GM21390 (cell line): ENCODE data around the gene FAM163A.
"Not testable (repeated sequence)": the region's sequence is repeated elsewhere in the genome, so short reads cannot be mapped to it uniquely, and the experiment has no call there.

Experiments used
- ATAC-seq: cut with Tn5 transposase; IDR thresholded peaks from one replicate; pipeline ENCODE4 v1.9.1; 2021; ENCODE audit not compliant: unreplicated experiment

FAM163A gene

DNA sequence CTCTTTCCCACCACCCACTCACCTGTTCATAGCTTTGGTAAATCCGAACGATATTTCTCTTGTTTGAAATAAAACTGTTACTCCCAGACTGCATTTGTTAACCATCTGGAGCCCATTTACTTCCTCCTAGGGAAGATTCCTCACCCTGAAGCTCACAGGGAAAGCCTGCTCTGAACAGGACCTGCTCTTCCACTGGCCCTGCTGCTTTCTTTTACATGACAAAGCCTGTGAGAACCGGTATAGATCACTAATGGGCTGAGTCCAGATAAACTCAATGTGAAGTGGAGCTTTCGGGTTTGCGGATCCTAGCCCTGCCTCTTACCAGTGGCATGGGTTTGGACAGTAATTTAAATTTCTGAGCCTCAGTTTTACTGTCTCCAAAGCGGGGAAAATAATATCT is 45.2 kb downstream of the FAM163A start:
- no peak for ATAC-seq

- no peak for ATAC-seq
Observed at GRCh38 chr1:179793281-179793680, 50.2 kb downstream of the FAM163A start.

DNA sequence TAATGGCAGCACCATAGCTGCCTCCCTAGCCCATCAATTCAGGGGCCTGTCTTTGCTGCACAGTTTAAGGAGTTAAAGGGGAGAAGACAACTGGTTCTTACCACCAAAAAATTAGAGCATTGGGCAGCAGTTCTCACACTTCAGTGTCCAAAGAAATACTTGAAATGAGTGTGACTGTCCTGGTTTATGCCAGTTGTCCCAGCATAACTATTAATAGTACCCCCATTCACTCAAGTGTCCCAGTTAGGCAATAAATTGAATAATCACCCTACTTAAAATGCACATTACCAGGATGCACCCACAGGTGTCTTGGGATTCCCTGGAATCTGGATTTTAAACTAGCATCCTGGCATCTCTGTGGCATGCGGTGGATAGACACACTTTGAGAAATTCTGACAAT is 51.1 kb downstream of the FAM163A start:
- ATAC-seq, result no peak

- no peak for ATAC-seq
Observed at GRCh38 chr1:179794669-179795068, 51.6 kb downstream of the FAM163A start.

DNA sequence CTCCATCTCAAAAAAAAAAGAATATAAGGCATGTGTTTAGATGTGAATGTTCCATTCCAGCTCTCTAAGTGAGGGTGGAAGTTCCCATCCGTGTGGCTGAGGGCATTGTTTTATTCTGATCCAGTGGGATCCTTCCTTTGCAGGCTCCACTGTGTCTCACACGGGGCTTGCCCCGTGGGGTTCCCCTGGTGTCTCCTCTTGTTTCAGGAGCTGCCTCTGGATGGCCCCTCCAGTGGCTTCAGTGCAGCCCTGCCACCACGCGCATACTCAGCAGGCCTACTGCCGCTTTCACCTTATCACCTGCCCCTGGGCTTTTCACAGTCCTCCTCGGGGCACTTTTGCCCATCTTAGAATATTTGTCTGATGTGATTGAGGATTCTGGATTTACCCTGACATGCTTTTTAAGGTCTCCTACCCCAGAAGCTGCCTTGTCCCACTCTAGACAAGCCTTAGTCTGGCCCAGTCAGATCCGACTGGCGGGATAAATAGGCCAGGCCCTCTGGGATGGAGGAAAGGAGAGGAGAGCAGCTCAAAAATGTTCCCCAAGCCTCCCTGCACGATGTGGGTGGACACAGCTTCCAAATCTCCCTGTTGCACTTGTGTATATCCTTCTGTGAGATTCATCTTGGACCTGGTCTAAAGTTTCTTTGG is 55.2 kb downstream of the FAM163A start:
- ATAC-seq, result no peak

GRCh38 chr1:179798864-179799516 is 55.9 kb downstream of the FAM163A start:
- no peak for ATAC-seq

GRCh38 chr1:179800481-179800880 is 57.4 kb downstream of the FAM163A start:
- ATAC-seq, result no peak

- ATAC-seq, result no peak
Observed at GRCh38 chr1:179803104-179803503, 60.0 kb downstream of the FAM163A start.

- ATAC-seq, result no peak
Observed at GRCh38 chr1:179803918-179804317, 60.8 kb downstream of the FAM163A start.

DNA sequence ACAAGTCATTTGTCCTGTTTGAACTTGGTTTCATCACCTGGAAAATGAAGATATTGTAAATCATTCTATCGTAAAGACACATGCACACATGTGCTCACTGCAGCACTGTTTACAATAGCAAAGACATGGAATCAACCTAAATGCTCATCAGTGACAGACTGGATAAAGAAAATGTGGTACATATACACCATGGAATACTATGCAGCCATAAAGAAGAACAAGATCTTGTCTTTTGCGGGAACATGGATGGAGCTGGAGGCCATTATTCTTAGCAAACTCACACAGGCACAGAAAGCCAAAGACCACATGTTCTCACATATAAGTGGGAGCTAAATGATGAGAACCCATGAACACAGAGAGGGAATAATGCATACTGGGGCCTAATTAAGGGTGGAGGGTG is 61.3 kb downstream of the FAM163A start:
- ATAC-seq, result not testable (repeated sequence)

GRCh38 chr1:179805291-179806195 is 62.5 kb downstream of the FAM163A start:
- no peak for ATAC-seq

DNA sequence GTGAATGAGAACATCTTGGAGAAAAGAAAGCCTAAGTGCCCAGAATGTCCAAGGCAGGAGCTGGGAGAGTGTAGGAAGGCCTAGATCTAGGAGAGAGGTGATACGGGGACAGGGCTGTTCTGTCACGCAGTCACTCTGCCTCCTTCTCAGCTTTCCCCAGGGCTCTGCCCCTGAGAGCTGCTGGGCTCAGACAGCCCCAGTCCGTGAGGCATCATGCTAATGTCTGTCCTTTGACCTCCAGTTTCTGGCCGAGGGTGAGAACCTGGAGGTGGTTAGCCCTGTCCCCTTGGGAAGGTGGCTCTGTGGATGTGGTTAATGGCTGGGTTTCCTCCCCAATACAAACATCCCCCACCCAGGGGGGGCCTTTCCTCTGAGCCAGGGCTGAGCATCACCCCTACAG is 63.2 kb downstream of the FAM163A start:
- no peak for ATAC-seq

- no peak for ATAC-seq
Observed at GRCh38 chr1:179807291-179807690, 64.2 kb downstream of the FAM163A start.

DNA sequence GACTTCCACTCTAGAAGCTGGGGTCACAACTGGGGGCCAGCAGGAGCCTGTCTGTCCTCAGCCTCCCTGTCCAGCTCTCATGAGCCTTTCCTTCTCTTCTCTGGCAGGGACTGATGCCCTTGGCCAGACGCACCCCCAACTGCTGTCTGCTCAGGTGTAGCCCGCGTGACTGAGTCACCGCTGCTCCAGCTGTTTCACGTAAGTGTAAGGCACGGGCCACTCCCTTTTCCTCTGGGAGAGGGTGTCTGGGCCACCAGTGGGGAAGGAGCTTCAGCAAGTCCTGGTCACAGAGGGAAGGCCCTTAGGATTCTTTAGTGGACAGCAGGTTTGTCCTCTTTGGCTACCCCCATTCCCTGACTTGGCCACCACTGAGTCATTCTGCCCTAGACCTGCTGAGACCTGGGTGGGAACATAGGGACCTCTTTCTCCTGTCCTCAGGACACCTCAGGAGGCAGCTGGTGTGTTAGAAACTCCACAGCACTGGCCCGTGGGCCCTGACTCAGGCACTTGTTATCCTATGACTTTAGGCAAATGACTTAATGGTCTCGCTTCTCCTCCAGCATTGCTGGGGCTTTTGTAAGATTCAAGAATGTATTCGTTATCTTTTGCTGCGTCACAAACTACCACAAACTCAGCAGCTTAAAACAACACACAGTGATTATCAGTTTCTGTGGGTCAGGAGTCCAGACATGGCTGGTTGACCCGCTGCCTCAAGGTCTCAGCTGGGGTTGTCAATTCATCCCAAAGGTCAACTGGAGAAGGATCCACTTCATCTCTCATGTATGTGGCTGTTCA is 64.8 kb downstream of the FAM163A start:
- ATAC-seq, result no peak

DNA sequence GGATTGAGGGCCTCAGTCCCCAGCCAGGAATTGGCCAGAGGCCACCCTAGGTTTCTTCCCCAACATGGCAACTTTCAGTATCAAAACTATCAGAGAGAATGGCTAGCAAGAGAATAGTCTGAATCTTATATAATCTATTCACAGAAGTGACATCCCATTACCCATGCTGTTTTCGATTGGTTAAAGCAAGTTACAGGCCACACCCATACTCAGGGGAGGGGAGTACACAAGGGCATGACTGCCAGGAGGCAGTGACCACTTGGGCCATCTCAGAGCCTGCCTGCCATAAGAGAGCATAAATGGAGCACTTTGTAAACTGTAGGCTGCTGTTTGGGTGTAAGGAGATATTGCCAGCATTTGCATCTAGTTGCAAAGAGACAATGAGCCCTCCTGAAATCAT is 65.4 kb downstream of the FAM163A start:
- no peak for ATAC-seq

GRCh38 chr1:179809506-179810366 is 66.6 kb downstream of the FAM163A start:
- peak; percentile 75 for ATAC-seq

GRCh38 chr1:179810367-179810715 is 67.2 kb downstream of the FAM163A start:
- ATAC-seq, result no peak

- no peak for ATAC-seq
Observed at GRCh38 chr1:179812501-179813292, 69.6 kb downstream of the FAM163A start.
